ENCODE data around the gene FRMD3.
"Not testable (repeated sequence)": the region's sequence is repeated elsewhere in the genome, so short reads cannot be mapped to it uniquely, and the experiment has no call there.

The FRMD3 gene

DNA sequence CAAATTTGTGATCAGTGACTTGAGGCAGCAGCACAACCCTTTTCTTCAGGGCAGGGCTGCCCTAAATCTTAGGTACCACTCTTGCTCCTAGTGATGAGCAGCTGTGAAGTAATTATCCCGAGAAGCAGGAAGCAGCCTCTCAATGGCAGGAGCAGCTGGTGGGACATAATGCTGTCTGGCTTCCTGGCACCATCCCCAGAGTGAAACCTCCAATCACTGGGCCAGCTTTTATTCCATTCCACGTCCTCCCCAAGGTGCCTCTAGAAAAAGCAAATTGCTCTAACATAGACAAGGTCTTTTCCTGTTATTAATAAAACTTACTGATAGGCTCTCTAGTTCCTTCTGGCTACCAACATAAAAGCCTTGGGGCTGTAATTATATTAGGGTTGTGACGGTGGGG, 154.0 kb downstream of the FRMD3 start:
- DNase-seq = no peak

DNA sequence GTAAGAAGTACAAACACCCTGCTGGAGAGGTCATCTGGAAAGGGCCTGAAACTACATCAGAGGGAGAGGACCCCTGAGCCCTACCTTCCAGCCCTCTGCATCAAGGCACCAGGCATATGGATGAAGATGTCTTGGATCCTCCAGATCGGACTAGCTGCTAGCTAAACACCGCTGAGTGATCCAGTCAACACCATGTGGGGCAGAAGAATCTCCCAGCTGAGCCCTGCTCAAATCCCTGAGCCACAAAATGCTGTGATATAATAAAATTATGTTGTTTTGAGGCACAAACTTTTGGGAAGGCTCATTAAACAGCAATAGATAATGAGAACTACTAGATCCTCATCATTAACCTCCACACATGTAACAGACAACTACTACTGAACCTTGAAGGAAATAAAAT, 155.2 kb downstream of the FRMD3 start:
- DNase-seq = no peak

DNA sequence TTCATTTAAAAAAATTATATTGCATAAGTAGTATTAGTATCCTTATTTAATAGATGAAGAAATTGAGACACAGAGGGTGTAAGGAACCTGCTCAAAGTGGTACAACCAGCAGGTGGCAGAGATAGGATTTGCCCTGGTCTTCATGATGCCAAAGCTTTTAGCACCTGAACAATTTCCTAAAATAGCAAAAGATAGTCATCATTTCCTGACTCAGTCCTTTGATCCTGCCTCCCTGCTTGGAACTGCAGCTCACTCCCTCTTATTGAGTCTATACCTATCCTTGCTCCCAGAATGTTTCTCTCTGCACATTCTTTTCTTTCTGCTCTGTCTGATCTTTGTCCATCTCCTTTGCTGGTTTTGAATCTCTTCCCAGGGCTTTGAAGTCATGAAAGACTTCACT, 155.8 kb downstream of the FRMD3 start:
- DNase-seq = no peak

DNA sequence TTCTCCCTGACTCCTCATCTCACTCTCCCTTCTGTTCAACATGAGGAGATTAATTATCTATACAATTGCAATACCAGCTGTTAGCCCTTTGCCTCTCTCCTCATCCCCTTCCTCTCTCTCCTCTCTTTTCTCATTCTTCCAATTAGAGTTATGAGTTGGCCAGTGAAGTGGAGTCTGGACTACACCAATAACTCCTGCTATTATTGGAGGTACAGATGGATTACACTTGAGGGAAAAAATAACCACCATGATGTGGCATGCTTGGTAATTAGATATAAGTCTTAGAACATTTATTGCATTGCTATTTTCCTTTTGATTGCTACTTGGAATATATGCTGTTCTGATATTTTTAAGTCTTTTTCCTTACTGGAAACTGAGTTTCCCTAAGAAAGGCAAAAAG, 159.2 kb downstream of the FRMD3 start:
- no peak for DNase-seq

DNA sequence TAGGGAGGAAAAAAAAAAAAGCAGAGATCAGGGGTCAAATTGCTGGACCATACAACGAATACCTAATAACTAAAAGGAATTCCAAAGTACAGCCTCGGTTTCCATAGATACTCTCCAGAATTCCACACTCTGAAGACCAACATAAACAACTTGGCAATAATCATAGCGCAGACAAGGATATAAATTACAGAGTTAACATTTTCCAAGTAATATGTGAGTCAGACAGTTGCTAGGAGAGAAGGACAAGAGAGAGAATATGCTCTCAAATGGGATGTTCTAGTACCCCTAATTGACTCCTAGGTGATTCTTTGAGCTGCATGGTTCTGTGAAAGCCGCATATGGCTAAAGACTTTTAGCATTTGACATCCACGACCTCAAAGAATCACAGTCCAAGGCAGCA, 165.2 kb downstream of the FRMD3 start:
- DNase-seq = no peak

DNA sequence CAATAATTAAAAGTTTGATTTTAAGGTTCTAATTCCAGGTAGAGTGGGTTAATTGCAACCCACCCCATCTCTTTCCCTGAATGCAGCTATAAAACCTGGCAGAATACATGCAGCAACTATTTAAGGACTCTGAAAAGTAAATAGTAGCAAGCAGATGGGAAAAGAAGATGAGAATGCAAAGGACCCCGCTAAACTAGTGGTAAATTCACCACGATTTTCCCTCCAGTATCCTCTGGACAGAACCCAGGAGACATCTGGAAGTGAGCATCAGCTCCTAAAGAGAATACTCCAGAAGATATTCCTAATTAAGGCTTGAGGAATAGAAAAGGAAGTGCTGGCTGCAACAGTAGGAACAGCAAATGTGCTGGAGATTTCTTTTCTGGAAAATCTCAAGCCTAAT, 170.9 kb downstream of the FRMD3 start:
- DNase-seq = no peak

DNA sequence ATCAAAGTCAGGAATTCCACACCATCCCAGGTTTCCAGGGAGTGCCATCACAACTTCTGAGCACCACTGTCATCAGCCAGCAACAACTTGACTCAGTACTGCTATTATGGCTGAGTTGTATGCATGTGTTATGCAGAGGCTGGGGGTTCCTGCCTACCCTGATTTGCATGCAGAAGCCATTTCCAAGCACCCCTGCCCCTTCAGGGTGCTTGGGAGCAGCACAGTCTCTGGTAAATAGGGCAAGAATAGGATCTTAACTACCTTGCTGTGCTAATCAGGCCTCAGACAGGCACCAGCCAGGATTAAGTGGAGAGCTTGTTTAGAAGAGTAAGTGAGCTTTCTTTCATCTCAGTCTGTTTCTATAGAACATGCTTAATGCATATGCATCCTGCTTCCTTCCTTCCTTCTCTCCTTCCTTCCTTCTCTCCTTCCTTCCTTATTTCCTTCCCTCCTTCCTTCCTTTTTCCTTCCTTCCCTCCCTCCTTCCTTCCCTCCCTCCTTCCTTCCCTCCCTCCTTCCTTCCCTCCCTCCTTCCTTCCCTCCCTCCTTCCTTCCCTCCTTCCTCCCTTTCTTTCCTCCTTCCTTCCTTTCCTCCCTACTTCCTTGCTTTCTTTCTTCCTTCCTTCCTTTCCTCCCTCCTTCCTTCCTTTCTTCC, 175.7 kb downstream of the FRMD3 start:
- DNase-seq = no peak

DNA sequence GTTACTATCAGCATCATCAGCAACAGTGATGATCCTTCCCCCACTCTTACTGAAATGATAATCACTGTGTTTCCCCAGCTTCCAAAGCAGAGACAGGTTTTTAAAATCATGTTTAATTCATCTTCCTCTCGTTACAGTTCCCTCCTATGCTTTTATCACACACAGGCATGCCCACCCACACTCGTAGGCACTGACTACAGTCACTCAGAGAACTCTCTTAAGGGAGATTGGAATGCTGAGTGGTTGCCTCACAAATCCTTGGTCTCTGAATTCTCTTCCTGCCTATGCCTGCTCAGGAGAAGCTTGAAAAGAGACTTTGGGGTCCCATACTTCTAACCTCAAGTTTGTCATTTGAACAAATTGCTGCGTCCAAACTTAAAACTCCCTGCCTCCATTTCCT, 179.2 kb downstream of the FRMD3 start:
- DNase-seq = no peak

DNA sequence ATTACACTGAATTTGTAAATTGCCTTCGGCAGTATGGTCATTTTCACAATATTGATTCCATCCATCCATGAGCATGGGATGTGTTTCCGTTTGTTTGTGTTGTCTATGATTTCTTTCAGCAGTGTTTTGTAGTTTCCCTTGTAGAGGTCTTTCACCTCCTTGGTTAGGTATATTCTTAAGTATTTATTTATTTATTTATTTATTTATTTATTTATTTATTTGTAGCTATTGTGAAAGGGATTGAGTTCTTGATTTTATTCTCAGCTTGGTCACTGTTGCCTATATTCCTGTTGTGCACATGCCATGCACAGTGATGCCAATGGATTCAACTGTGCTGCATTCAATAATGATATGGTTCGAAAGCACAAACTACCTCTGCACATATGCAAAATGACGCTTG, 179.7 kb downstream of the FRMD3 start:
- not testable (repeated sequence) for DNase-seq

DNA sequence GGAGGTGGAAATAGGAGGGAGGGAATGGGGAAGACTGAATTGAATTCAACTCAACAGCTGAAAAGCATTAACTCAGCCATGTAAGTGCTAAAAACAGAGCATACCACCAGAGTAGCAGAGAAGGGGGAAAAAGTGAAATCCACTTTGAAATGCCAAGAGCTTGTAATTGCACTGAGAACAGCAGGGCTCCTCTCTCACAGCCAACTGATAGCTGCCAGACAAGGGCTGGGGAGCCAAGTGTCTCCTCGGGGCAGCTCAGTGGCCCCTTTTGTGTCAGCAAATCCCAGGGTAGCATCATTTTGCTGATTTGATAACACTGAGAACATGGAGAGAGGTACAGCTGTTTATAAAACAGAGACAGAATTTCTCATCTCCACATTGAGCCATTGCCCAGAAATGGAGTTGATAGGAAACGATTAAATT, 182.5 kb downstream of the FRMD3 start:
- no peak for DNase-seq

DNA sequence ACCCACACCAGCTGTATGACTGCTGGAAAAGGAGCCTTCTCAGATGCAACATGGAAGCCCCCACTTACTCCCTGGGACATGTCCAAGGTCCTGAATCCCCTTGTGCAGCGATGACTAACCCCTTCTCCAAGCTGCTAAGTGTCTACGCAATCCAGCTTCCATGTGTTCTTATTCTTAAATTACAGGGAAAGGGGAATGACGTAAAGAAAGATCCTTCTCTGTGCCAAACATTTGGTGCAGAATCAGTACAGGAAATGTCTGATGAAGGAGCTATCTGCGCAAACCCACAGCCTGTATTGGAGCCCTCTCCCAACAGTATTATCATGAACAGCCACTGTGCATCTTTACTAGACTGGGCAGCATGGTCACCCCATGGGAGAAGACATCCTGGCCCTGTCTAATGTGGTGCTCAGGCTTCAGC, 183.2 kb downstream of the FRMD3 start:
- DNase-seq = no peak

DNA sequence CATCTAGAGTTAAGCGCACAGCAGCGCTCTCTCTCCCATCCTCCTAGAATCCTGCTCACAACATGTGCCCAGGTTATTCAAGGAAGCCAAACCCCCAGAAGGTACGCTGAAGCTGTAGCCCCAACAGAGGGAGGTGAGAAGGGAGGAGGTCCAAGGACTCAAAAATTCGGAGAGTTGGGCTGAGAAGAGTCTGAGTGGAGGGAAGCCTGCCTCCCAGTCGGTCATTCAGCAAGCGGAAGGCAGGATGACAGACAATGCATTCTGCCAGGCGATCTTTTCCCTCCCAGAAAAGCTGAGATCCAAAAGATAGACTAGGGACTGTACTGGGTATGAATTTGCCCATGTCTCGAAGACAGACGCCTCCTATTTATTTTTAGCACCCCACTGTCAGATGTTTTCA, 189.2 kb downstream of the FRMD3 start:
- DNase-seq = no peak

DNA sequence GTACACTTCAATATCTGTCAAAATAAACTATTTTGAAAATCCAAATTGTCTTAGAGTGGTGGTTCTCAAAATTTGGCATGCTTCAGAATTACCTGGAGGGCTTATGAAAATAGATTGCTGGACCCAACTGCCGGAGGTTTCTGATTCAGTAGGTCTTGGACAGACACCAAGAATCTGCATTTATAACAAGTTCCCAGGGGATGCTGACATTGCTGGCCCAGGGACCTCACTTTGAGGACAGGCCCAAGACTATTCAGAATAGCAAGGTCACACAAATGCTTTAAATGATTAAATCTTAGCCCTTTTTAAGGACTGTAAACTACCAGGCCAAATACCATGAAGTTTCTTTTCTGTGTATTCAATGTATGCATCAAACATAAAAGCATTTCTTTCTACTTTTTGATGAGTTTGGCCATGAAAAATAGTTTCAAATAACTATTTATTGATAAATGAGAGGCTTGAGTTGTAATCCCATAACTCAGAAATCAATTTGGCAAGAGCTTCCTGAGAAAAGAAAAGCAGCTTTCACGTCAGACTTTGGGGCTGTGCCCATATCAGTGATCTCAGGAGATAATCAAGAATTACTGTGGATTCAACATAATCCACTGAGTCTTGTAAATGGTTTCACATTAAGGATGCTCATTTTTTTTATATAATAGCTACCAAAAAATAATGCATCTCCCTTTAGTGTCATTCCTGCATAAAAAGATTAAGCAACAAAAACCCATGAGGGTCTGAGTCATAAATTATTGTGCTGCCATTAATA, 191.4 kb downstream of the FRMD3 start:
- DNase-seq = no peak

DNA sequence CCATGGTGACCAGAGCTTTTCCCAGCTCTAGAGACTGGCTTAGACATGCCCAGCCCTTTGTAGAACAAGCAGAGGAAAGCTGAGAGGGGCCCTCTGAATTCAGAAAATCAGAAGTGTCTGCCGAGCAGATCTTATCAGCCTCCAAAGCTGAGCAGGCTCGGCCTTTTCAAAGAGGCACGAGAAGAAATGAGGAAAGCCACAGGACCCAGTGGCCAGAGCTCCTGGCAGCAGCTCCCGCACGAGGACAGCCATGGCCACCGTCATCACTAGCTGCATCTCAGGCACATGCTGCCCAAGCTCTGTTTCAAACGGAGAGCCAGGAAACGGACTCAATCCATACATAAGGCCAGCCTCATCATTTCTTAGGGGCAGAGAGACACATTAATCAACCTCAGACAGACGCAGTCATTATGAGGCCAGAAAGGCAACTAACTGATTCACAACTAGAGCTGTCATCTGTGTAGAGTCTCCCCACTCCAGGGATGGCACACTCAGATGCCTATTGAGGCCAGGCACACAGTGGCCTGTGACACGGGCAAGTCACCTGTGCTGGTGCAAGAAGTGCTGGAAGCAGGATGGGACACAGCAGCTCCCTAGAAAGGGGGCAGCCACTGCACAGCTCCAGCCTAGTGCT, 194.7 kb downstream of the FRMD3 start:
- DNase-seq = no peak

DNA sequence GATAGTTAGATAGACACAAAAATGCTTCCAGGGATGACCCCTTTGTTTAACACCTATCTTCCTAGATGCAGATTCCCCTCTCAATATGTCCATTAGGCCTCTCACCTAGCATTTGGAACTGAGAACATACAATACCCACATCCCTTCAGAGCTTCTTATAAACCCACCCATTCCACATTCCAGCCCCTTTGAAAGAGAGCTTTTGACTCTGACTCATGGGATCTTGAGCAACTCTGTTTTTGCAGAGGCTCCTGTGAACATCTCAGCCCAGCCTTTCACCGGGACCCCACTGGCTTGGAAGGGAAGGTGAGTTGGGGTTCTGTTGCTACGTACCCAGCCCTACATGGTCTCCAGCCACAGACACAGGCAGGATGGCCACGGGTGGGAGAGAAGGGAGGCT, 195.5 kb downstream of the FRMD3 start:
- no peak for DNase-seq

DNA sequence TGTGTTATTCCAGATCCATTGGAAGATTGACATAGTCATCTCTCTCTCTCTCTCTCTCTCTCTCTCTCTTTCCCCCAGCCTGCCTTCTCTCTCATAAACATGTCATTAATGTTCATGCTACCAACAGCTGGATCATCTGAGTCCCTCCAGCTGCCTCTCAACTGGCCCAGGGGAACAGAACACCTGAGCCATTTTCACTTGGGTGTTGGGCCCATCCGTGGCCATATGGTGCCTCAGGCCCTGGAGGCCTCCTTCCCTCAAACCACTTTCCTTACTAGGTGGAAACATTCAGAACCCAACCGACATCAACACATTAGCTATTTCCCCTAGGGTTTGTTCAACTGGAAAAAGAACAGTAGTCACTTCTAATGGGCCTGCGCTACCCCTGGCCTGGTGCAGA, 196.2 kb downstream of the FRMD3 start:
- DNase-seq = no peak

DNA sequence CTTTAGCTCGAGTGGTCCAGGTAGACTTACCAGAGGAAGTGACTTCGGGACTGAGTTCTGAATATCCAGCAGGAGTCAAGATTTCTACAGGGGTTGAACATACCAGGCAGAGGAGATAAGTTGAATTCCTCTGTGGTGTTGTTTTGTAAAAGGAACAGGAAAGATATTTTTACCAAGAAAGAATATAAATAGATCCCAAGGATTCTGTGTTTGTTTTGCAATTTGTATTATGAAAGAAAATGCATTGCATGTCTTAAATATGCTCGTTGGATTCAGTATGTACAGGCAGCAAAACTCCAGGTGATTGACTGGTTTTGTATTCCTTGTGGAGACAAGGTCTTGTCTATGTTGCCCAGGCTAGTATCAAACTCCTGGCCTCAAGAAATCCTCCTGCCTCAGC, 197.8 kb downstream of the FRMD3 start:
- no peak for DNase-seq

DNA sequence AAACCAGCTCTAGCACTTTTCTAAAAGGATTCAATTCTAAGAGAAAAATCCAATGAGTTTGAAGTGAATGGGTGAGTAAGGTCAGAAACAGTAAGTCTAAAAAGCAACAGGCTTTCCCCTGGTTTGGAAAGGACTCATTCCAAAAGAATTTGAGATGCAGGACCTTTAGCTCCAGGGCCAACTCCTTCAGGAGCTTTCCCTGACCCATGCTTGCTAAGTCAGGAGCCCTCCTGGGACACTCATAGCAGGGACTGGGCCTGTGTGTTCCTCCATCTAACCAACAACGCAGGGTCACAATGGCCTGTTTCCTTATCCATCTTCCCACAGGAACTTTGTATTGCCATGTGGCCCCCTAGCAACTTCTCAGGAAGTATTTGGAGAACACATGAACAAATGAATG, 198.8 kb downstream of the FRMD3 start:
- no peak for DNase-seq

DNA sequence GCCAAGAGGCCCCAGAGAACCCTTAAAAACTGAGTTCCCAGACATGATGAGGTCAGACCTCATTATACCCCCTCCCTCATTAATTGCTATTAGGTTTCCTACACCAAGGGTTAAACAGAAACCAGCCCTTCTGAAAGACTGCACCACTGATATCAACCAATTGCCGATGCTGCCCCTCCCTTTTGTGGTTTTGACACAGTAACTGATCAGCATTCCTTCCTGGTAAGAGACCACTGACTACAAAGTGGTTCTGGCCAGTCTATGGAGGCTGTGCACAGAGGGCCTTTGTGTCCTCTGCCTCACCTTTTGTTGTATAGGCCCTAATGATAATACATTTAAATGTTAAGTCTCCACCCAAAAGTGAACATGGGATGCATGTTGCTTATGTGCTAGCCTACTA, 201.5 kb downstream of the FRMD3 start:
- DNase-seq = no peak

DNA sequence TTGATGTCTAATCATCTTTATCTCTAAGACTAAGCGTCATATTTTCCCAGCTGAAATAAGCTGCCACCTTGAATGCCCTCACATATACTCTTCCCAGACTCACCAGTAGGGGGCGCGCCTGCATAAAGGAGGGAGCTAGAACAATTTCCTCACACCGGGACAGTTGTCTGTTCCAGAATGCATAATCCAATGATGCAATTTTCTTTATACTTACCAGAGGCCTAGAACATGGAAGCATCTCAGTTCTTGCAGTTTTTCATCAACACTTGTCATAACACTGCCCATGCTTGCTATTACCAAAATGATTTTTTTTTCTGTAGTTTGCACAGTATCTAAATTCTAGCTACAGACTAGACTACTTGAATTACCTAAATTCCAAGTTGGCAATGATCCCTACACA, 203.9 kb downstream of the FRMD3 start:
- peak; percentile 87 for DNase-seq

DNA sequence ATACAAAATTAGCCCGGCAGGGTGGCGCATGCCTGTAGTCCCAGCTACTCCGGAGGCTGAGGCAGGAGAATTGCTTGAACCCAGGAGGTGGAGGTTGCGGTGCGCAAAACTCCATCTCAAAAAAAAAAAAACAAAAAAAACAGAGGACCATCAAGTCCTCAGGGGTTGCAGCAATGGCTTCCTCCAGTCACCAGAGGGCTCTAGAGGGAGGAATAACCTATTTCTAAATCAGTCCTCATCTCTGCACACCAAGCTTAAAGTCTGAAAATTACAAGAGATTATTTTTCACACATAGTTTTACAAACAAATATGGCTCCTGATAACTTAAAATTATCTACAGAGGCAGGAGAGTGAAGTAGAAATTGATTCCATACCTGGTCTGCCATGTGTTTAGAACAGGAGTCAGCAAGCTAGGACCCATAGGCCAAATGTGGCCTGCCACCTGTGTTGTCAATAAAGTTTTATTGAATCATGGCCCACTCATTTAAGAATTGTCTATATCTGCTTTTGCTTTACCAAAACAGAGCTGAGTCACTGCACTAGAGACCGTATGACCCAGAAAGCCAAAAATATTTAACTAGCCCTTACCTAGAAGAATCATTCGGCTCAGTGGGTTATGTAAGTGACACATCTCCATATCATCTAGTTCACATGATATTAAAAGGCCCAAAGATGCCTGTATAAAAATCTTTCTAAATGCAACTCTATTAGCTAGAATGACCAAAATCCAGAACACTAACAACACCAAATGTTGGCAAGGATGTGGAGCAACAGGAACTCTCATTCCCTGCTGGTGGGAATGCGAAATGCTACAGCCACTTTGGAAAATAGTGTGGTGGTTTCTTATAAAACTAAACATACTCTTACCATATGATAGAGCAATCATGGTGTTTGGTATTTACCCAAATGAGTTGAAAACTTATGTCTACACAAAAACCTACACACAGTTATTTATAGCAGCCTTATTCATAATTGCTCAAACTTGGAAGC, 207.7 kb downstream of the FRMD3 start:
- no peak for DNase-seq

DNA sequence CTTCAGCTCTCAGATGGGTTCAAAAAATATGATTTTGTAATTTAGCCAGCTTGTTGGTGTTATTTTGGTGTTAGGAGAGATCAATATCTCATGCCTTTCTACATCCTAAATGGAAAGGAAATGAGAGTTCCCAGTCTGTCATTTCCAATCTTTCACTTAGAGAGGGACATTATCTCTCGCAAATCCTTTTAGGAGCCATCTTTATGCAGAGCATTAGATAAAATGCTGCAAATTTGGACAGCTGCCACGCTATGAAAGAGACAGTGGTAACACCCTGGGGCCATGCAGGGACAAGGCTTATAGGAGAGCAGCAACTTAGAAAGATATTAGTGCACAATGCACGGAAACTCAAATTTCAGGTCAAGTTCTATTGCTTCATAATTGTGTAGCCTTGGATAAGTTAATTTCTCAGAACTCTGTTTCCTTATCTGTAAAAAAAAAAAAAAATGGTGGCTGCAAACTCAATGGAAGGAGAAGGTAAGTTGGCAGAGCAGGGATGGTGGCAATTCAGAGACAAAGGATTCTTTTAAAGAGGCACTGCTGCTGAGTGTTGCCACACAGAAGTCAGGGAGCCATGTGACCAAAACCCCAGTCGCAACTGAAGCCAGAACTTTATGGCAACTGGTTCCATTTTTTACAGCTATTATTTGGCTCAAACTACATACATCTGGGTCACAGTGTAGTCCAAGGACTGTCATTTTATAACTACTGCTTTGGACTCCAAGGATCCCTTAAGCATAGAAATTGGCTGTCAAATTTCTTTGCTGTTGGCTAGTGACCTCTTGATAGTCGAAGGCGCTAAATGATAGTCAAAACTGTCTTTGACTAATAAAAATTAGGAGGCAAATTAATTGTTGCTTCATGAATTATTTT, 210.2 kb downstream of the FRMD3 start:
- no peak for DNase-seq
